Chondrocyte (in vitro differentiated cells): ENCODE data around the gene INSIG1. TPM values are rescaled to one million over a fixed set of nuclear protein-coding genes. Genes with fewer than 3 reads are reported as not detected.

Experiments used
- DNase-seq: peaks from one replicate; pipeline ENCODE4 v3.0.0; 2021; ENCODE audit warnings: mixed read lengths, low spot score
- H3K27ac Mint-ChIP-seq: one replicate; pipeline ENCODE4 v1.8.0; 2021; ENCODE audit warnings: mild to moderate bottlenecking, moderate library complexity, mixed read lengths; ENCODE audit not compliant: unreplicated experiment
- H3K27me3 Mint-ChIP-seq: 2 replicates; pipeline ENCODE4 v1.8.0; 2021; ENCODE audit warnings: low read depth, mixed read lengths
- H3K36me3 Mint-ChIP-seq: 2 replicates; pipeline ENCODE4 v1.8.0; 2021; ENCODE audit warnings: low read depth, mixed read lengths
- H3K4me1 Mint-ChIP-seq: 2 replicates; pipeline ENCODE4 v1.8.0; 2021; ENCODE audit warnings: low read depth, mild to moderate bottlenecking, mixed read lengths
- H3K4me3 Mint-ChIP-seq: one replicate; pipeline ENCODE4 v1.8.0; 2021; ENCODE audit warnings: mild to moderate bottlenecking, moderate library complexity, mixed read lengths; ENCODE audit not compliant: unreplicated experiment
- H3K9me3 Mint-ChIP-seq: 2 replicates; pipeline ENCODE4 v1.8.0; 2021; ENCODE audit warnings: low read depth, mixed read lengths
- total RNA-seq: library from RNA; stranded (reverse); gene quantifications from 3 replicates; pipeline ENCODE4 v1.2.1, GENCODE V29; 2021
- TF ChIP-seq, protein P1 (sequence below): fragments of 200-600 bp; sonication (generic); IDR thresholded peaks from 2 replicates; pipeline ENCODE4 v1.5.0; 2021; ENCODE audit warnings: antibody characterized with exemption, mild to moderate bottlenecking, moderate library complexity

Gene INSIG1
- total RNA-seq, 1 donor from 2014 or later = 31.8 TPM

DNA sequence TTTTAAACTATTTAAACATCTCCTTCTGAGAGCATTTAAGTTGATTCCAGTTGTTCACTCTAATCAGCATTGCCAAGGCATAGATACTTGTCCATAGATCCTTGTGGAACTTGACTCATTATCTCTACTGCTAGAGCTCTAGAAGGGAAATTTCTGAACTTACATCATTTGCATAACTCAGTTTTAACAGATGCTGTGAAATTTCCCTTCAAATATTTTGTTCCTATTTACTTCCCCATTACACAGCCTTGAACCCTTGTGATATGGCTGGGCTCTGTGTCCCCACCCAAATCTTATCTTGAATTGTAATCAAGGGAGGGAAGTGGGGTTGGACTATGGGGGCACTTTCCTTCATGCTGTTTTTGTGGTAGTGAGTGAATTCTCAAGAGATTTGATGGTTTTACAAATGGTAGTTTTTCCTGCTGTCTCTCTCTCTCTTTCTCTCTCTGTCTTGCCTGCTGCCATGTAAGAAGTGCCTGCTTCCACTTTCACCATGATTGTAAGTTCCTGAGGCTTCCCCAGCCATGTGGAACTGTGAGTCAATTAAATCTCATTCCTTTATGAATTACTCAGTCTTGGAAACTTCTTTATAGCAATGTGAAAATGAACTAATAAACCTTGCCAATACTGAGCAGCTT, 25.4 kb downstream of the INSIG1 start:
- no peak overlapping the region for H3K27ac Mint-ChIP-seq
- TF ChIP-seq, protein P1, sequence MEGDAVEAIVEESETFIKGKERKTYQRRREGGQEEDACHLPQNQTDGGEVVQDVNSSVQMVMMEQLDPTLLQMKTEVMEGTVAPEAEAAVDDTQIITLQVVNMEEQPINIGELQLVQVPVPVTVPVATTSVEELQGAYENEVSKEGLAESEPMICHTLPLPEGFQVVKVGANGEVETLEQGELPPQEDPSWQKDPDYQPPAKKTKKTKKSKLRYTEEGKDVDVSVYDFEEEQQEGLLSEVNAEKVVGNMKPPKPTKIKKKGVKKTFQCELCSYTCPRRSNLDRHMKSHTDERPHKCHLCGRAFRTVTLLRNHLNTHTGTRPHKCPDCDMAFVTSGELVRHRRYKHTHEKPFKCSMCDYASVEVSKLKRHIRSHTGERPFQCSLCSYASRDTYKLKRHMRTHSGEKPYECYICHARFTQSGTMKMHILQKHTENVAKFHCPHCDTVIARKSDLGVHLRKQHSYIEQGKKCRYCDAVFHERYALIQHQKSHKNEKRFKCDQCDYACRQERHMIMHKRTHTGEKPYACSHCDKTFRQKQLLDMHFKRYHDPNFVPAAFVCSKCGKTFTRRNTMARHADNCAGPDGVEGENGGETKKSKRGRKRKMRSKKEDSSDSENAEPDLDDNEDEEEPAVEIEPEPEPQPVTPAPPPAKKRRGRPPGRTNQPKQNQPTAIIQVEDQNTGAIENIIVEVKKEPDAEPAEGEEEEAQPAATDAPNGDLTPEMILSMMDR = no peak
- no peak overlapping the region for H3K4me3 Mint-ChIP-seq
- no peak for DNase-seq
- peaks cover 49% of the 10 kb centered on the region for H3K27me3 Mint-ChIP-seq
- peaks cover 4% of the 10 kb centered on the region for H3K9me3 Mint-ChIP-seq
- H3K4me1 Mint-ChIP-seq = no peaks in the 10 kb centered on the region
- H3K36me3 Mint-ChIP-seq = peaks cover 2% of the 10 kb centered on the region

DNA sequence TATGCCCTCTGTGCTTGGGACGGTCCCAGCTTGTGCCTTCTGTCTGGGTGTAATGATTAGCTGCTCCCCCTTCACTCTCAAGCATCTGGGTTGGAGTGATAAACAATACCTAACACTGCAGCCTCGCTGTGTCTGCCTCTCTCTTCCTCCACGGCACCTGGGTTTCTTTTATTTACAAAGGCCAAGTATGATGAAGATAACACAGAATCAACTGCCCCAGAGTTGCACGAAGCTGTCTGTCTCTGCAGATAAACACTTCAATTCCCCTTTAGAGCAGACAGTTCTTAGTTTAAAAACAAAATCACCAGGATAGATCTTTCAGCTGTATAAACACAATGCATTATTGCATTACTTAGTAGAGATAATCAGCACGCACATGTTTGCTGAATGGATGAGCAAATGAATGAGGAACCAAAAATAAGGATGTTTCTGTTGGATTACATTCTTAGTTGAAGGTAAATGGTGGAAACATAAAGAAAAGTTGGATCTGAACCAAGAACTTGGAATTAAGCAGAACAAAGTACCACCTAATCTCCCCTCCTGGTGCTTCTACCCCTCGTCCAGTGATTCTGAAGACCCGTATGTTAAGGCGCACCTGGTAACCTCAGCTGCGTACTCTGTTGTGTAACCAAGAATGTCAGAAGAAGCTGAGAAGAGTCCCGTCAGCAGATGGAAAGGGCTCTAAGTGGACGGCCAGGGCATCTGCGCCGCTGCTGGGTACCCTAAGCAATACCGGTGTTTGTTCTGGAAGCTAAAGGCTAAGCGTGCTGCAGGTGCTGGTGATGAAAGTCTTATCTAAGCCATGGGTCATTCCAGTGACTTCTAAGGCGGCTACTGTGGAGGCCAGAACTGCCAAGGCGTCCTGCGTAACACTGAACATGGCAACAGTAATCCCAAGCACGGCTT, 26.6 kb downstream of the INSIG1 start:
- Mint-ChIP-seq H3K36me3 (peaks cover 2% of the 10 kb centered on the region), H3K4me3 (no peak overlapping the region), H3K4me1 (no peaks in the 10 kb centered on the region), H3K27me3 (peaks cover 47% of the 10 kb centered on the region), H3K27ac (no peak overlapping the region), H3K9me3 (peaks cover 4% of the 10 kb centered on the region)
- DNase-seq = no peak
- TF ChIP-seq, protein P1 = no peak

DNA sequence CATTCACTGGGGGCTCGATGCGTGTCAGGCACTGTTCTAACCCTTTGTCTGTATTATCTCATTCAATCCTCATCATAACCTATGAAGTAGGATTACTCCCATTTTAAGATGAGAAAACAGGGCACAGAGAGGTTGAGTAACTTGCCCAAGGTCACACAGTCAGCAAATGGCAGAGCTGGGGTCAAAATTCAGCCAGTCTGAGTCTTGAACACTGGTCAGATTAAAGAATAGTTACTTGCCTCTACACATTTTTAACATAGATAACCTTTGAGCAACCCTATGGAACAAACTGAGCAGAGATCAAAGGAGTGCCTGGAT, 27.2 kb downstream of the INSIG1 start:
- no peak for DNase-seq
- TF ChIP-seq, protein P1 = no peak
- H3K4me1 Mint-ChIP-seq = no peaks in the 10 kb centered on the region
- H3K27me3 Mint-ChIP-seq = peaks cover 41% of the 10 kb centered on the region
- H3K9me3 Mint-ChIP-seq = peaks cover 4% of the 10 kb centered on the region
- no peak overlapping the region for H3K4me3 Mint-ChIP-seq
- H3K36me3 Mint-ChIP-seq = peaks cover 2% of the 10 kb centered on the region
- H3K27ac Mint-ChIP-seq = no peak overlapping the region

DNA sequence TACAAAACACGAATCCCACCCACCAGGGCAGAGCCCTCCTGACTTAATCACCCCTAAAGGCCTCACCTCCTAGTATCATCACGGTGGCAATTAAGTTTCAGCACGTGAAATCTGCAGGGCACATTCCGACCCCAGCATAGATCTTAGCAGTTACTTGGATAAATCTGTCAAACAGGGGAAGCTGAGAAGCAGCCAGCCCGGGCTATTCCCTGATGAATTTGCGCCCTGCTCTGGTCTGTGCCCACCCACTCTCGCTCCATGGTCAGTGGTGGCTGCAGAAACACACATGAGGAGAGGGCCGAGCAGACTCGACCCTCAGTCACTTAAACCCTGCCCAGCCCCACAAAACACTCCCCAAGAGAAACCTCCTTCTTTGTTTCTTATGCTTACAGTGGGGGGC, 28.7 kb downstream of the INSIG1 start:
- Mint-ChIP-seq H3K4me1 (no peaks in the 10 kb centered on the region), H3K9me3 (peaks cover 4% of the 10 kb centered on the region), H3K4me3 (no peak overlapping the region), H3K27me3 (peaks cover 32% of the 10 kb centered on the region), H3K27ac (no peak overlapping the region), H3K36me3 (peaks cover 2% of the 10 kb centered on the region)
- TF ChIP-seq, protein P1 = no peak
- DNase-seq = no peak

DNA sequence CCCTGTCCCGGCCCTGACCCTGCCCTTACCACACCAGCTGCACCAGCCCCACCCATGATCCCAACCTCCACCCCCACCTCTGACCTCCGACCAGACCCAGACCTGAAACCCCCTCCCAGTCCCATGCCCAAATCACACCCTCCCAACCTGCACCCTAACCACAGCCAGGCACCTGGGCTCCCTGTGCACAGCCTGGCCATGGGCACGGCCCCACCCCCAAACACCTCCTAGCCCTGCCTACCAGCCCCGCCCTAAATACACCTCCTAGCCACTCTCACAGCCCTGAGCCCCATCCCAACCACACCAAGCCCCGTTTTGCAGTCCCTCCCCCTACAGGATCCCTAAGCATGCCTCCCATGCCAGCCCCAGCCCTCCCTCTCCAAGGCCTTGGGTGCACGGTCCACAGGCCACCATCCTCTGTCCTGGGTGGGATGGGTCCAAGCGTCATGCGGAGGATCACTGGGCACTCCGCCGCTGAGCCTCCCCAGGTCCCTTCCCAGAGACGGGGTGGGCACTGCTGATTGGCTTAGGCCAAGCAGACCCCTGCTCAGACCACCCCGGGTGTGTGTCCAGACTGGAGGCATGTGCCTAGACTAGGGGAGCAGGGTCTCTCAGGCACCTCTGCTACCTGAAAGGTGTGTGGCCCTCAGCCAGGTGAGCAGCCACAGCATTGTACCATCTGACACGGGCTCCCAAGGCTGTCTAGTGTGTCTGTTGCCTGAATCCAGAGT, 30.1 kb downstream of the INSIG1 start:
- peaks cover 2% of the 10 kb centered on the region for H3K36me3 Mint-ChIP-seq
- H3K27me3 Mint-ChIP-seq = peaks cover 32% of the 10 kb centered on the region
- no peak overlapping the region for H3K4me3 Mint-ChIP-seq

More for the DNA sequence above, 30.1 kb downstream of the INSIG1 start:
- peaks cover 4% of the 10 kb centered on the region for H3K9me3 Mint-ChIP-seq
- no peaks in the 10 kb centered on the region for H3K4me1 Mint-ChIP-seq
- H3K27ac Mint-ChIP-seq = no peak overlapping the region
- TF ChIP-seq, protein P1 = no peak
- peak; percentile 87 for DNase-seq
